Measurements from ENCODE around the gene TMEM59L. TPM values are rescaled to one million over a fixed set of nuclear protein-coding genes. Genes with fewer than 3 reads are reported as not detected.
A peak's percentile ranks its signal among the peaks of the same experiment; 100 is the strongest.

The TMEM59L gene
- total RNA-seq, 4 donors from 2014 or later: 3.1 to 12.6 (median 4.2) TPM; not detected in 1

DNA sequence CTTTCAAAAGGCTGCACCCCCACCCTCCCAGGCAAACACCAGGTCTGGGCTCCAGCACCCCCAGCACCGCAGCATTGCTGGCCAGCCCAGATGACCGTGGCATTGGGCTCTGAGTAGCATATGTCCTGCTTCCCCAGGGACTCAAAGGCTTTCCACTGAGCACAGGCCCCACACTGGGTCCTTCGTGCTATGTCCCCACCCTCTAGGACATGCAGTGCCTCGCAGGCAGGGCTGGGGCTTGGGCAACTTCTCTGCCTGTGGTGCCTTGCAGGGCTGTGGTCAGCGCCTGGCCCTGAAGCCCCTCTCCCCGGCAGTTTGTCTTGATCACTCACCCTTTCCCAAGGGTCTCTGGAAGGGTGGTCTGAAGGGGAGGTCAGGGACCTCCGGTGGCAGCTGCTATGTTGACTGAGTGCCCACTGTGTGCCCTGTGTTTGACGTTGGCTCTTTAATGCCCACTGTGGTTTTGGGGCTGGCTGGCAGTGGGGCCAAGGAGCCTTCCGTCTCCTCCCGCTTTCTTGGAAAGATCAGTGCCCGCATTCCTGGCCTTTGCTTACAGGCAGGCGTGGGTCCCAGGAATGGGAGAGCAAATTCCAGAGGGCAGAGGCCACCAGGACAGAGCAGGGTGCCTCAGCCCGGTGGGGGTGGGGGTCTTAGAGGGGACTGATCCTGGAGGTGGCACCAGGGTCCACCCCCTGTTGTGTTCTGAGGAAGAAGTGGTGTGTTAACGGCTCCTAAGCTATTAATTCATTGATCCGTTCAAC is 50.5 kb downstream of the TMEM59L start:
- WGBS, 2 donors: 23 to 50% methylated on average over 12 to 13 of the region's 15 CpGs
- Histone ChIP-seq H3K27me3 (no peaks in the 10 kb centered on the region), H3K4me3 (no peak overlapping the region), H3K27ac (peak overlapping the region; percentile 17 to 94 (median 64)), H3K4me1 (peaks cover 0 to 64% (median 45%) of the 10 kb centered on the region in 4 donors), H3K9me3 (no peaks in the 10 kb centered on the region), H3K36me3 (peaks cover 0 to 43% (median 4%) of the 10 kb centered on the region in 3 donors)
- no peak for DNase-seq (ENCODE audit: low spot score in 2 of 2)
- TF ChIP-seq POLR2A (IDR thresholded peaks at IDR 0.05) (no peak), EP300 (IDR thresholded peaks at IDR 0.05) (peak in 1 of 2 donors; percentile 20)

DNA sequence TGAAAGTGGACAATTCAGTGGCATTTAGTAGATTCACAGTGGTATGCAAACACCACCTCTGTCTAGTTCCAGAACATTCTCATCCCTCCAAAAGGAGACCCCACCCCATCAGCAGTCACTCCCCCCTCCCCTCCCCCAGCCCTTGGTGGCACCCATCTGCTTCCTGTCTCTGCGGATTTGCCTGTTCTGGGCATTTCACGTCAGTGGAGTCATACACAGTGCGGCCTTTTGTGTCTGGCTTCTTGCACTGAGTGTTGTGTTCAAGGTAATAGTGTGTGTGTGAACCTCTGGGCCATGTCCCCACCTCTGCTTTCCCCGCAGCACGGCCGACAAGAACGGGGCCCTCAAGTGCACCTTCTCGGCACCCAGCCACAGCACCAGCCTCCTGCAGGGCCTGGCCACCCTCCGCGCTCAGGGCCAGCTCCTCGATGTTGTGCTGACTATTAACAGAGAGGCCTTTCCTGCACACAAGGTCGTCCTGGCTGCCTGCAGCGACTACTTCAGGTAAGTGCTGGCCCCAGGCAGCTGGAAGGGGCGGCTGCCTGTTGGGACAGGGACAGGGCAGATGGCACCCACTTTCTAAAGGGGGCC is 51.4 kb downstream of the TMEM59L start:
- Histone ChIP-seq H3K27ac (peak overlapping the region in 3 of 4 donors; percentile 17 to 94 (median 93)), H3K4me1 (peaks cover 0 to 55% (median 36%) of the 10 kb centered on the region in 4 donors)

DNA sequence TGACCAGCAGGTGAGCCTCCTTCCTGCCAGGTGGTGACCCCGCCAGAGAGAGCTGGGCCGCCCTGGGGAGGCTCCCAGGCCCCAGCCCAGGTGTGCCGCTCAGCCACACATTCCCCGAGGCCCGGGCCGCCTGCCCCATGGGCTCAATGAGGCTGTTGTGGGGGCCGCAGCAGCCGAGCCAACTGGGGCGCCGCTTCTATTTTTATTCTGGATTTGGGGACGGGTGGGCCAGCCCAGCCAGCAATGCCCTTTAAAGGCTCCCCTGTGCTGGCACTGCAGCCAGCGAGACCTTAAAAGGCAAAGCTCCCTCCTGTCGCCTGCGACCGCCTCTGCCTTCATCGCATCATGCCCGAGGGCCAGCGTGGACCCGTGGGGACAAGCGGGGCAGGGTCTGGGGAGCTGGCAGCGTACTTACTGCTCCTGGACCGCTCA is 53.1 kb downstream of the TMEM59L start:
- Histone ChIP-seq H3K4me3 (no peak overlapping the region), H3K36me3 (peaks cover 0 to 69% (median 8%) of the 10 kb centered on the region in 3 donors), H3K27ac (peak overlapping the region in 3 of 4 donors; percentile 36 to 59 (median 56)), H3K4me1 (peaks cover 0 to 50% (median 19%) of the 10 kb centered on the region in 4 donors), H3K27me3 (no peaks in the 10 kb centered on the region), H3K9me3 (no peaks in the 10 kb centered on the region)
- no peak for DNase-seq (ENCODE audit: low spot score in 2 of 2)
- 86% methylated on average over 20 to 21 of the region's 22 CpGs for WGBS, 2 donors
- TF ChIP-seq POLR2A (IDR thresholded peaks at IDR 0.05) (no peak), EP300 (IDR thresholded peaks at IDR 0.05) (no peak)
- TF ChIP-seq, protein P1, sequence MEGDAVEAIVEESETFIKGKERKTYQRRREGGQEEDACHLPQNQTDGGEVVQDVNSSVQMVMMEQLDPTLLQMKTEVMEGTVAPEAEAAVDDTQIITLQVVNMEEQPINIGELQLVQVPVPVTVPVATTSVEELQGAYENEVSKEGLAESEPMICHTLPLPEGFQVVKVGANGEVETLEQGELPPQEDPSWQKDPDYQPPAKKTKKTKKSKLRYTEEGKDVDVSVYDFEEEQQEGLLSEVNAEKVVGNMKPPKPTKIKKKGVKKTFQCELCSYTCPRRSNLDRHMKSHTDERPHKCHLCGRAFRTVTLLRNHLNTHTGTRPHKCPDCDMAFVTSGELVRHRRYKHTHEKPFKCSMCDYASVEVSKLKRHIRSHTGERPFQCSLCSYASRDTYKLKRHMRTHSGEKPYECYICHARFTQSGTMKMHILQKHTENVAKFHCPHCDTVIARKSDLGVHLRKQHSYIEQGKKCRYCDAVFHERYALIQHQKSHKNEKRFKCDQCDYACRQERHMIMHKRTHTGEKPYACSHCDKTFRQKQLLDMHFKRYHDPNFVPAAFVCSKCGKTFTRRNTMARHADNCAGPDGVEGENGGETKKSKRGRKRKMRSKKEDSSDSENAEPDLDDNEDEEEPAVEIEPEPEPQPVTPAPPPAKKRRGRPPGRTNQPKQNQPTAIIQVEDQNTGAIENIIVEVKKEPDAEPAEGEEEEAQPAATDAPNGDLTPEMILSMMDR (IDR thresholded peaks at IDR 0.05): no peak

More for the DNA sequence above, 51.4 kb downstream of the TMEM59L start:
- TF ChIP-seq EP300 (IDR thresholded peaks at IDR 0.05) (no peak), POLR2A (IDR thresholded peaks at IDR 0.05) (no peak)
- TF ChIP-seq, protein P1 (IDR thresholded peaks at IDR 0.05): no peak
- Histone ChIP-seq H3K4me3 (no peak overlapping the region), H3K27me3 (no peaks in the 10 kb centered on the region), H3K9me3 (no peaks in the 10 kb centered on the region), H3K36me3 (peaks cover 0 to 51% (median 8%) of the 10 kb centered on the region in 3 donors)
- WGBS, 2 donors: 48 to 74% methylated on average over 14 of the region's 14 CpGs
- DNase-seq (ENCODE audit: low spot score in 2 of 2): no peak

DNA sequence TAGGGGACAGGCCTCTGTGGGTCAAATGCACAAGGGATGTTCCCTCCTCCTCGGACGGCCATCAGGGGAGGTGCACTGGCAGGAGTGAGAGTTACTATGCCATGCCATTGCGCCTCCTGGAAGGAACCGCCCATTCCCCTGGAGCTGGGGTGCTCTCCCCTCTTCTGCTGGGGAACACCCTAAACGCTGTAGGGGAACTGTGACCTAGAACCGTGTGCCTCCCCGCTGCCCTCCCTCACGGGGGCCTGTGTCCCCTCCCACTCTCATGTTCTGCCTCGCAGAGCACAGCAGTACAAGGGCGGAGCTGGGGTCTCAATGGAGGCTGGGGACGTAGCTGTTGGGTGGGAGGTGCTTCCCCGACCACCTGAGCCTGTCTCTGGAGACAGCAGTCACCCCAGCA is 53.6 kb downstream of the TMEM59L start:
- H3K9me3 ChIP-seq: no peaks in the 10 kb centered on the region
- H3K4me1 ChIP-seq: peaks cover 0 to 50% (median 16%) of the 10 kb centered on the region in 4 donors
- no peak for DNase-seq (ENCODE audit: low spot score in 2 of 2)
- H3K36me3 ChIP-seq: peaks cover 0 to 74% (median 8%) of the 10 kb centered on the region in 3 donors
- peak overlapping the region in 3 of 4 donors; percentile 36 to 59 (median 56) for H3K27ac ChIP-seq
- TF ChIP-seq POLR2A (IDR thresholded peaks at IDR 0.05): no peak
- TF ChIP-seq, protein P1 (IDR thresholded peaks at IDR 0.05): no peak
- no peak for TF ChIP-seq EP300 (IDR thresholded peaks at IDR 0.05)
- H3K27me3 ChIP-seq: no peaks in the 10 kb centered on the region
- no peak overlapping the region for H3K4me3 ChIP-seq
- WGBS, 2 donors: 64 to 75% methylated on average over 10 of the region's 12 CpGs

DNA sequence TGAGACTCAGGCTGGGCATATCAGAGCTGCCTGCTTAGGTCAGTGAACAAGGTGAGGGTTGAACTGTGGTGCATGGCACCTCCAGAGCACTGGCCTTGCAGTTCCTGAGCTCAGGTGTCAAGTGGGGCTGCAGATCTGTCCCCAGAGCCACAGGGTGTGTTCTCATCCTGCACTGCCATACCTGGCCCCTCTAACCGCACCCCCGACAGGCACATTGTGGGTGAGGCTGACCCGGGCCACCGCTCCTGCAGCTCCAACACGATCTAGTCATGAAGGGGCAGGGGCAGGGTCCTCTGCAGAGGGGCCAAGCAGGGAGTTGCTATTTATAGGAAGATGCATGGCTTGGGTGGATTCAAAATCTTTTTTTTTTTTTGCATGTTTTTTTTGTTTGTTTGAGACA is 54.1 kb downstream of the TMEM59L start:
- Histone ChIP-seq H3K36me3 (peaks cover 0 to 76% (median 8%) of the 10 kb centered on the region in 3 donors), H3K9me3 (no peaks in the 10 kb centered on the region), H3K27ac (peak overlapping the region in 3 of 4 donors; percentile 36 to 59 (median 56)), H3K27me3 (no peaks in the 10 kb centered on the region), H3K4me1 (peaks cover 0 to 51% (median 16%) of the 10 kb centered on the region in 4 donors), H3K4me3 (no peak overlapping the region)
- DNase-seq (ENCODE audit: low spot score in 2 of 2): no peak
- TF ChIP-seq EP300 (IDR thresholded peaks at IDR 0.05) (no peak), POLR2A (IDR thresholded peaks at IDR 0.05) (no peak)
- TF ChIP-seq, protein P1 (IDR thresholded peaks at IDR 0.05): no peak
- WGBS, 2 donors: 56 to 79% methylated on average over 3 to 5 of the region's 5 CpGs

Data from tibial nerve (tissue), 4 donors.